Measurements from ENCODE around the gene SLAMF6. TPM values are rescaled to one million over a fixed set of nuclear protein-coding genes. Genes with fewer than 3 reads are reported as not detected.

SLAMF6 gene
- total and polyA plus RNA-seq, 10 of the 15 experiments (the other 5 are each of a cell fraction or from before 2014, with no cell fraction given): 20.5 to 89.6 (median 36.5) TPM

DNA sequence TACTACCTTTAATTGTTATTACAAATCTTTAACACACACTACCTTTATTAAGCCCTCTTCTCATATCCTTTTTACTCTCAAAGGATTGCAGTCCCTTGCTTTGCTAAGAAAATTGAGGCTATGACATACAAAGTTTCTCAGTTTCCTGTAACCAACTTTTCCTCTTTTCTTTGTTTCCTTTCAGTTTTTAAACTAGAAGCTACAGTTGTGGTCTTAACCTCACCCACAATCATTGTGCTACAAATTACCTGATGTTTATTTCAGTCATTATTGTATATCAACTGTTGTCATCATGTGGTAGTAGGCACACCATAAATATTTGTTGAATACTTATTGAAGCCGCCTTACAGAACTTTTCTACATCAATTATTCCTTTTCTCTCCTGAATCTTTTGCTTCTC lies 51.8 kb downstream of the SLAMF6 start:
- BruUV-seq (replicated peaks): no TSS peak
- no peaks in the 10 kb centered on the region for H4K20me1 ChIP-seq (ENCODE audit: control insufficient read depth, insufficient read depth)
- no peak overlapping the region for H3K9ac ChIP-seq (ENCODE audit: control insufficient read depth, insufficient read depth, low read length)
- H3K4me2 ChIP-seq (ENCODE audit: control insufficient read depth, insufficient read depth): 0 out of 2 replicates have a peak overlapping the region, but pooled peaks have one; percentile 14
- H3K79me2 ChIP-seq (ENCODE audit: control insufficient read depth, insufficient read depth, low read length): no peaks in the 10 kb centered on the region
- 60% methylated on average over 1 of the region's 1 CpG for WGBS (ENCODE audit: insufficient coverage, insufficient replicate concordance, low lambda C conversion rate, missing lambda C conversion rate)
- FAIRE-seq (no peak), DNase-seq (ENCODE audit: low read depth, low spot score) (no peak), ATAC-seq (peak; percentile 47)
- no peak overlapping the region for H3K4me3 ChIP-seq
- SMC1A ChIA-PET (ENCODE audit: uncharacterized antibody, unreplicated experiment): interaction anchor here (1.1 to 2.5 kb wide), 9 partner anchors 12 to 139 kb away, joined by 3 to 9 read pairs (median 4); no protein-coding TSS in a partner anchor
- CTCF ChIA-PET: interaction anchor here (1.0 to 1.4 kb wide), 3 partner anchors 26 to 72 kb away, joined by 3 to 4 read pairs (median 3); no protein-coding TSS in a partner anchor
- no peak overlapping the region for H2AFZ ChIP-seq (ENCODE audit: control insufficient read depth, low read depth, low read length)
- no peak overlapping the region for H3K27ac ChIP-seq (ENCODE audit: control insufficient read depth, insufficient read depth)
- peaks cover 37% of the 10 kb centered on the region for H3K4me1 ChIP-seq (ENCODE audit: control insufficient read depth, insufficient read depth, low read length)
- POLR2A ChIA-PET: no interaction called here
- in situ Hi-C loops (cut with MboI): no loop called here
- no peaks in the 10 kb centered on the region for H3K27me3 ChIP-seq (replicated peaks in 1 of 2; ENCODE audit: control insufficient read depth in 2 of 2, insufficient read depth in 2 of 2, low read length in 1 of 2)
- H3K36me3 ChIP-seq (ENCODE audit: control insufficient read depth in 2 of 2, insufficient read depth in 2 of 2, low read length in 1 of 2): no peaks in the 10 kb centered on the region
- peaks cover 8% of the 10 kb centered on the region for H3K9me3 ChIP-seq (replicated peaks; ENCODE audit: control insufficient read depth, insufficient read depth, low read length)
- RAD21 ChIA-PET (ENCODE audit: unreplicated experiment): interaction anchor here (1.9 kb wide), 1 partner anchor 41 kb away, joined by 4 read pairs; no protein-coding TSS in a partner anchor
- intact Hi-C loops (cut with micrococcal nuclease; ENCODE audit: unreplicated experiment): loop anchor here (5.0 kb wide), 1 partner anchor 39 kb away; no protein-coding TSS in a partner anchor
- TF ChIP-seq BCL11A (IDR thresholded peaks at IDR 0.05; ENCODE audit: low read depth, low read length): no peak
- TF ChIP-seq, protein P1, sequence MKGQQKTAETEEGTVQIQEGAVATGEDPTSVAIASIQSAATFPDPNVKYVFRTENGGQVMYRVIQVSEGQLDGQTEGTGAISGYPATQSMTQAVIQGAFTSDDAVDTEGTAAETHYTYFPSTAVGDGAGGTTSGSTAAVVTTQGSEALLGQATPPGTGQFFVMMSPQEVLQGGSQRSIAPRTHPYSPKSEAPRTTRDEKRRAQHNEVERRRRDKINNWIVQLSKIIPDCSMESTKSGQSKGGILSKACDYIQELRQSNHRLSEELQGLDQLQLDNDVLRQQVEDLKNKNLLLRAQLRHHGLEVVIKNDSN (IDR thresholded peaks at IDR 0.05; ENCODE audit: borderline replicate concordance, extremely low read length, insufficient read depth, low read depth, low read length): no peak
- TF ChIP-seq, protein P2, sequence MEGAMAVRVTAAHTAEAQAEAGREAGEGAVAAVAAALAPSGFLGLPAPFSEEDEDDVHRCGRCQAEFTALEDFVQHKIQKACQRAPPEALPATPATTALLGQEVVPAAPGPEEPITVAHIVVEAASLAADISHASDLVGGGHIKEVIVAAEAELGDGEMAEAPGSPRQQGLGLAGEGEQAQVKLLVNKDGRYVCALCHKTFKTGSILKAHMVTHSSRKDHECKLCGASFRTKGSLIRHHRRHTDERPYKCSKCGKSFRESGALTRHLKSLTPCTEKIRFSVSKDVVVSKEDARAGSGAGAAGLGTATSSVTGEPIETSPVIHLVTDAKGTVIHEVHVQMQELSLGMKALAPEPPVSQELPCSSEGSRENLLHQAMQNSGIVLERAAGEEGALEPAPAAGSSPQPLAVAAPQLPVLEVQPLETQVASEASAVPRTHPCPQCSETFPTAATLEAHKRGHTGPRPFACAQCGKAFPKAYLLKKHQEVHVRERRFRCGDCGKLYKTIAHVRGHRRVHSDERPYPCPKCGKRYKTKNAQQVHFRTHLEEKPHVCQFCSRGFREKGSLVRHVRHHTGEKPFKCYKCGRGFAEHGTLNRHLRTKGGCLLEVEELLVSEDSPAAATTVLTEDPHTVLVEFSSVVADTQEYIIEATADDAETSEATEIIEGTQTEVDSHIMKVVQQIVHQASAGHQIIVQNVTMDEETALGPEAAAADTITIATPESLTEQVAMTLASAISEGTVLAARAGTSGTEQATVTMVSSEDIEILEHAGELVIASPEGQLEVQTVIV (IDR thresholded peaks at IDR 0.05; ENCODE audit: borderline replicate concordance, partially characterized antibody): no peak
- no peak for TF ChIP-seq NFYA (IDR thresholded peaks at IDR 0.05; ENCODE audit: borderline replicate concordance, low read depth, low read length)
- no peak for TF ChIP-seq PAX5 (IDR thresholded peaks at IDR 0.05; ENCODE audit: borderline replicate concordance, low read depth, low read length)
- TF ChIP-seq, protein P3, sequence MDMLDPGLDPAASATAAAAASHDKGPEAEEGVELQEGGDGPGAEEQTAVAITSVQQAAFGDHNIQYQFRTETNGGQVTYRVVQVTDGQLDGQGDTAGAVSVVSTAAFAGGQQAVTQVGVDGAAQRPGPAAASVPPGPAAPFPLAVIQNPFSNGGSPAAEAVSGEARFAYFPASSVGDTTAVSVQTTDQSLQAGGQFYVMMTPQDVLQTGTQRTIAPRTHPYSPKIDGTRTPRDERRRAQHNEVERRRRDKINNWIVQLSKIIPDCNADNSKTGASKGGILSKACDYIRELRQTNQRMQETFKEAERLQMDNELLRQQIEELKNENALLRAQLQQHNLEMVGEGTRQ (IDR thresholded peaks at IDR 0.05; ENCODE audit: borderline replicate concordance, low read depth, low read length): no peak
- TF ChIP-seq RB1 (IDR thresholded peaks at IDR 0.05; ENCODE audit: borderline replicate concordance): no peak
- TF ChIP-seq RBBP5 (conservative IDR thresholded peaks at IDR 0.05): no peak
- TF ChIP-seq MTA2 (IDR thresholded peaks at IDR 0.05; ENCODE audit: low read depth): peak; percentile 37; the same call in 1 of the 2 replicates
- peak in 1 of 2 experiments; percentile 90; a peak in 1 of 4 replicates for TF ChIP-seq ETV6 (conservative IDR thresholded peaks at IDR 0.05 in 1 of 2, IDR thresholded peaks at IDR 0.05 in 1 of 2; ENCODE audit: borderline replicate concordance in 1 of 2, low read depth in 1 of 2)
- TF ChIP-seq NFIC (IDR thresholded peaks at IDR 0.05; ENCODE audit: low read depth, low read length): peak; percentile 71
- TF ChIP-seq, protein P4, sequence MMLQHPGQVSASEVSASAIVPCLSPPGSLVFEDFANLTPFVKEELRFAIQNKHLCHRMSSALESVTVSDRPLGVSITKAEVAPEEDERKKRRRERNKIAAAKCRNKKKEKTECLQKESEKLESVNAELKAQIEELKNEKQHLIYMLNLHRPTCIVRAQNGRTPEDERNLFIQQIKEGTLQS (IDR thresholded peaks at IDR 0.05; ENCODE audit: borderline replicate concordance, extremely low read depth, low read depth, low read length): no peak
- TF ChIP-seq IKZF2 (IDR thresholded peaks at IDR 0.05): peak in 1 of 2 experiments; percentile 30; a peak in 1 of 4 replicates
- TF ChIP-seq ZSCAN29 (IDR thresholded peaks at IDR 0.05): no peak
- no peak for TF ChIP-seq ESRRA (IDR thresholded peaks at IDR 0.05; ENCODE audit: low read length)
- TF ChIP-seq SMAD1 (IDR thresholded peaks at IDR 0.05; ENCODE audit: low read depth, partially characterized antibody): no peak
- TF ChIP-seq MXI1 (IDR thresholded peaks at IDR 0.05; ENCODE audit: low read depth, low read length): no peak
- TF ChIP-seq EGR1 (IDR thresholded peaks at IDR 0.05; ENCODE audit: borderline replicate concordance in 1 of 2, low read depth in 2 of 2, low read length in 2 of 2): no peak
- no peak for TF ChIP-seq MYB (IDR thresholded peaks at IDR 0.05; ENCODE audit: borderline replicate concordance, low read depth, low read length)
- TF ChIP-seq CBFB (IDR thresholded peaks at IDR 0.05; ENCODE audit: low read depth): 0 out of 2 replicates have a peak, but pooled peaks have one; percentile 42
